SU-DHL-6 (cell line): ENCODE results near the gene PTPRK.

Experiments
- H2AFZ ChIP-seq: fragments of 200-600 bp; sonication (generic); 2 replicates; pipeline ENCODE4 v1.6.1; 2014; ENCODE audit warnings: low read depth, mild to moderate bottlenecking, moderate library complexity, mixed read lengths, antibody characterized with exemption, low read length; ENCODE audit not compliant: severe bottlenecking
- H3F3A ChIP-seq: fragments of 200-600 bp; shearing (Covaris generic); 2 replicates; pipeline ENCODE4 v1.6.0; 2016; ENCODE audit warnings: antibody characterized with exemption, mild to moderate bottlenecking; ENCODE audit not compliant: insufficient read depth
- H3K27ac ChIP-seq: fragments of 200-600 bp; sonication (generic); 2 replicates; pipeline ENCODE4 v1.5.1; 2016; ENCODE audit warnings: low read depth, mild to moderate bottlenecking, low read length, moderate library complexity, mixed read lengths
- H3K27me3 ChIP-seq: fragments of 200-600 bp; sonication (generic), shearing (Covaris generic); 2 replicates; pipeline ENCODE4 v1.6.0; 2014; ENCODE audit warnings: mild to moderate bottlenecking, low read length
- H3K36me3 ChIP-seq: fragments of 200-600 bp; sonication (generic); 2 replicates; pipeline ENCODE4 v1.6.1; 2014; ENCODE audit warnings: mild to moderate bottlenecking, low read length, mixed read lengths
- H3K4me2 ChIP-seq: fragments of 300-600, 200-600 bp; shearing (Covaris generic), sonication (generic); 2 replicates; pipeline ENCODE4 v1.6.0; 2014; ENCODE audit warnings: low read length, low read depth, mild to moderate bottlenecking; ENCODE audit not compliant: poor library complexity, severe bottlenecking
- H3K4me3 ChIP-seq: fragments of 200-600 bp; sonication (generic); 2 replicates; pipeline ENCODE4 v1.5.1; 2014; ENCODE audit warnings: antibody characterized with exemption, low read length, mild to moderate bottlenecking, mixed read lengths; ENCODE audit not compliant: insufficient read depth, poor library complexity, severe bottlenecking
- H3K79me2 ChIP-seq: fragments of 200-600 bp; sonication (generic); 2 replicates; pipeline ENCODE4 v1.6.1; 2014; ENCODE audit warnings: mild to moderate bottlenecking, low read length, moderate library complexity; ENCODE audit not compliant: insufficient read depth
- H3K9ac ChIP-seq: fragments of 200-600 bp; sonication (generic); 2 replicates; pipeline ENCODE4 v1.7.0; 2014; ENCODE audit warnings: mild to moderate bottlenecking, low read length
- H3K9me2 ChIP-seq: fragments of 200-600 bp; sonication (generic); replicated peaks from 2 replicates; pipeline ENCODE4 v1.6.1; 2014; ENCODE audit warnings: low read length; ENCODE audit not compliant: insufficient read depth
- H3K9me3 ChIP-seq: fragments of 200-600 bp; sonication (generic); 2 replicates; pipeline ENCODE4 v1.6.1; 2014; ENCODE audit warnings: low read length, mixed read lengths; ENCODE audit not compliant: insufficient read depth
- H4K20me1 ChIP-seq: fragments of 200-600 bp; sonication (generic); 2 replicates; pipeline ENCODE4 v1.6.1; 2014; ENCODE audit warnings: low read depth, mild to moderate bottlenecking, antibody characterized with exemption, low read length, moderate library complexity, mixed read lengths
- CTCF ChIP-seq: fragments of 200-600 bp; sonication (generic); IDR thresholded peaks from one replicate; pipeline ENCODE4 v1.5.1; 2017; ENCODE audit warnings: antibody characterized with exemption, mild to moderate bottlenecking, low read length, moderate library complexity; ENCODE audit not compliant: insufficient read depth, poor library complexity, severe bottlenecking
- EZH2phosphoT487 ChIP-seq: fragments of 200-600 bp; sonication (generic), shearing (Covaris generic); conservative IDR thresholded peaks from 2 replicates; pipeline ENCODE4 v1.6.1; 2018; ENCODE audit warnings: mild to moderate bottlenecking, antibody characterized with exemption, low read length, moderate library complexity, mixed read lengths

PTPRK gene

DNA sequence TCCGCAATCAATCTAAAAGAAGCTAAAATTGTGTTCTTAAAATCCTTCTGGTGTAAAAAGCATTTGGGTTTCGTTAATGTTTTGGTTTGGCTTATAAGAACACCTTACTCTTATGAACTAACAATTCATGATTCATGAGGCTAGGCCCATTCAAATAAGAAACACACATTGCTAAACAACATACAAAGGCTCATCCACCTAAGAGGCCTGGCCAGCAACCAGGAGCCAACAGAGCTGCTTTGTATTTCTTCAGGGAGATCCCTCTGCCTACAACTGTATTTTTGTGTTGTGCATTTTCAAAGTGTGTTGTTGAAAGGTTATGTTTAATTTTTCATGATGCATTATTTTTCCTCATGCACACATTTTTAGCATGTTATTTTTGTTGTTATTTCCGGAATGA is 98.6 kb downstream of the PTPRK start:
- H3K9me3 ChIP-seq = no peaks in the 10 kb centered on the region
- no peak overlapping the region for H3K9ac ChIP-seq
- H3K27ac ChIP-seq = no peak overlapping the region
- no peak for TF ChIP-seq CTCF
- TF ChIP-seq EZH2phosphoT487 = no peak
- no peaks in the 10 kb centered on the region for H3K36me3 ChIP-seq
- H3K79me2 ChIP-seq = no peaks in the 10 kb centered on the region
- H3K4me2 ChIP-seq = no peak overlapping the region
- H3K27me3 ChIP-seq = no peaks in the 10 kb centered on the region
- H3F3A ChIP-seq = no peaks in the 10 kb centered on the region
- no peaks in the 10 kb centered on the region for H4K20me1 ChIP-seq
- H3K9me2 ChIP-seq = no peaks in the 10 kb centered on the region
- no peak overlapping the region for H2AFZ ChIP-seq
- H3K4me3 ChIP-seq = no peak overlapping the region

DNA sequence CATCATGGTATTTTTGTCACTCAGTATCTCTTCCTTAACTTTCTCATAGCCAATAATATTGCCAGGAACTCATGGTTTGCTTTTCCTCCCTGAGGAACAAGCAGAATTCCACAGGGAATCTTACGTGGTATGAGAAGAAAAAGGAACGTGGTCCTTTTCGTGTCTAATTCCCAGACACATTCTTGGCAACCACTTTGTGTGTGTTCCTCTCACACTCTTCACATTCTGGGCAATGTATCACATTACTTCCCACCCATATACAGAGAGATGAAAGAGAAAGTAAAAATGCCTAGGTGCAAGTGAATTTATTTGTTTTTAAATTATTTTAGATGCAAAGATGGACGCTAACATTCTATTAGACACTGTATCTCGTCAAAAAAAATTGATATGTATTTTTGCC is 102.7 kb downstream of the PTPRK start:
- no peaks in the 10 kb centered on the region for H3K27me3 ChIP-seq
- H2AFZ ChIP-seq = no peak overlapping the region
- TF ChIP-seq EZH2phosphoT487 (no peak), CTCF (no peak)
- H3K9me2 ChIP-seq = no peaks in the 10 kb centered on the region
- H3K9me3 ChIP-seq = no peaks in the 10 kb centered on the region
- H3K36me3 ChIP-seq = no peaks in the 10 kb centered on the region
- H3K27ac ChIP-seq = no peak overlapping the region
- H3K9ac ChIP-seq = no peak overlapping the region
- no peaks in the 10 kb centered on the region for H3K79me2 ChIP-seq
- no peak overlapping the region for H3K4me2 ChIP-seq
- H4K20me1 ChIP-seq = no peaks in the 10 kb centered on the region
- H3F3A ChIP-seq = no peaks in the 10 kb centered on the region
- H3K4me3 ChIP-seq = no peak overlapping the region

GRCh38 chr6:128415387-128415786 is 105.0 kb downstream of the PTPRK start:
- no peak overlapping the region for H3K27ac ChIP-seq
- no peak overlapping the region for H2AFZ ChIP-seq
- H3K36me3 ChIP-seq = no peaks in the 10 kb centered on the region
- no peaks in the 10 kb centered on the region for H3K79me2 ChIP-seq
- H3K27me3 ChIP-seq = no peaks in the 10 kb centered on the region
- no peaks in the 10 kb centered on the region for H3K9me2 ChIP-seq
- H3F3A ChIP-seq = no peaks in the 10 kb centered on the region
- no peak overlapping the region for H3K4me2 ChIP-seq
- no peaks in the 10 kb centered on the region for H3K9me3 ChIP-seq
- no peaks in the 10 kb centered on the region for H4K20me1 ChIP-seq
- TF ChIP-seq CTCF = no peak
- no peak for TF ChIP-seq EZH2phosphoT487
- H3K4me3 ChIP-seq = no peak overlapping the region
- H3K9ac ChIP-seq = no peak overlapping the region

DNA sequence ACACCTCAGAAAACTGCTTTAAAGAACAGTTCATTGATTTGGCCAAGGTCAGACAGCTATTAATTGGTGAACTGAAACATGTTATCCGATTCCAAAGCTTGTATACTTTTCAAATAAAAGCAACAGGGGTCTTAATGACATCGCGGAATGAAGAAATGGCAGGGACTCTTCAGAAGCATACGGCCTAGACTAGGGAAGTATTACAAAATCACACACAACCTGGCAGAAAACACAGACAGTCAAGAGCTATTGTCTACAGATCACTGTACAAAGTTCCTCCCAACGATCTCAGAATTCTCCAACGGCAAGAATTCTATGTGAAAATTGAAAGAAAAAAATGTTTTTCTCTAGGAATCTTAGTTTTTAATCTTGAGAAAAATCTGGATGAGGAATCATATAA is 105.5 kb downstream of the PTPRK start:
- no peak overlapping the region for H3K27ac ChIP-seq
- H3K4me2 ChIP-seq = no peak overlapping the region
- TF ChIP-seq CTCF (no peak), EZH2phosphoT487 (no peak)
- H3K9me2 ChIP-seq = no peaks in the 10 kb centered on the region
- no peak overlapping the region for H3K9ac ChIP-seq
- H2AFZ ChIP-seq = no peak overlapping the region
- no peaks in the 10 kb centered on the region for H3K79me2 ChIP-seq
- H3K36me3 ChIP-seq = no peaks in the 10 kb centered on the region
- H3K9me3 ChIP-seq = no peaks in the 10 kb centered on the region
- H3K27me3 ChIP-seq = no peaks in the 10 kb centered on the region
- no peak overlapping the region for H3K4me3 ChIP-seq
- H3F3A ChIP-seq = no peaks in the 10 kb centered on the region
- H4K20me1 ChIP-seq = no peaks in the 10 kb centered on the region
